Suppressor macrophage treated with lipopolysaccharide for 4 hours (primary cell): Measurements from ENCODE around the gene NOM1.
"Not testable (repeated sequence)": the region's sequence is repeated elsewhere in the genome, so short reads cannot be mapped to it uniquely, and the experiment has no call there.

ENCODE experiments used
- DNase-seq: peaks from one replicate; pipeline ENCODE4 v3.0.0-alpha.2; 2020

The NOM1 gene

DNA sequence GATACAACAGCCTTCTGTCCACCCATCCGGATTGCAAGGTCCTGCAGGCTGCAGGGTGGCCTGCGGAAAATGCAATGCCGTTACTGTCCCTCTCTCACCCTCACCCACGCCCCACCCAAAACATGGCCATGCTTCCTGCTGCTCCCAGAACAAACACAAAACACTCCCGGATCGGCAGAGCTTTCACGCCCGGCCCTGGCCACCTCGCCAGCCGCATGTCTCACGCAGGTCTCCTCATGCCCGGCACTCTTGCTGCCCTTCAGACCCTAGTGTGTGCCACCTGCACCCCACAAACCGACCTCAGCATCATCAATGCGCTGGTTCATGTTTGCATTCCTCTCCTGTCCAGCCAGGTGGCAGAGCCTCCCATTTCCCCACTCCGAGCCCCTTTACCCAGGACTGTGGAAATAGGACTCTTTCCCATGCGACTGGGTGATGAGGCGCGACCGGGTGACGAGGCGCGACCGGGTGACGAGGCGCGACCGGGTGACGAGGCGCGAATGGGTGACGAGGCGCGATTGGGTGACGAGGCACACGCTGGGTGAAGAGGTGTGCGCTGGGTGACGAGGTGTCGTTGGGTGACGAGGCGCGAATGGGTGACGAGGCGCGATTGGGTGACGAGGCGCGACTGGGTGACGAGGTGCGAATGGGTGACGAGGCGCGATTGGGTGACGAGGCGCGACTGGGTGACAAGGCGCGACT, 8.9 kb upstream of the NOM1 start:
- DNase-seq = no peak

DNA sequence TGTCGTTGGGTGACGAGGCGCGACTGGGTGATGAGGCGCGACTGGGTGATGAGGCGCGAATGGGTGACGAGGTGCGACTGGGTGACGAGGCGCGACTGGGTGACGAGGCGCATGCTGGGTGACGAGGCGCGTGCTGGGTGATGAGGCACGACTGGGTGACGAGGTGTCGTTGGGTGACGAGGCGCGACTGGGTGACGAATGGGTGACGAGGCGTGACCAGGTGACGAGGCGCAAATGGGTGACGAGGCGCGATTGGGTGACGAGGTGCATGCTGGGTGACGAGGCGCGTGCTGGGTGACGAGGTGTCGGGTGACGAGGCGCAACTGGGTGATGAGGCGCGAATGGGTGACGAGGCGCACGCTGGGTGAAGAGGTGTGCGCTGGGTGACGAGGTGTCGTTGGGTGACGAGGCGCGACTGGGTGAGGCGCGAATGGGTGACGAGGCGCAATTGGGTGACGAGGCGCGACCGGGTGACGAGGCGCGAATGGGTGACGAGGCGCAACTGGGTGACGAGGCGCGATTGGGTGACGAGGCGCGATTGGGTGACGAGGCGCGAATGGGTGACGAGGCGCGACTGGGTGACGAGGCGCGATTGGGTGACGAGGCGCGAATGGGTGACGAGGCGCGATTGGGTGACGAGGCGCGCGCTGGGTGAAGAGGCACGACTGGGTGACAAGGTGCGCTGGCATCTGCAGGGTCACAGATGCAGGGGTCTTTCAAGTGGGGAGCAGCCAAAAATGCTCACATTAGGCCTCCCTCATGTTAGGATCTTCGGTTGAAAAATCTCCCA, 7.9 kb upstream of the NOM1 start:
- no peak for DNase-seq

DNA sequence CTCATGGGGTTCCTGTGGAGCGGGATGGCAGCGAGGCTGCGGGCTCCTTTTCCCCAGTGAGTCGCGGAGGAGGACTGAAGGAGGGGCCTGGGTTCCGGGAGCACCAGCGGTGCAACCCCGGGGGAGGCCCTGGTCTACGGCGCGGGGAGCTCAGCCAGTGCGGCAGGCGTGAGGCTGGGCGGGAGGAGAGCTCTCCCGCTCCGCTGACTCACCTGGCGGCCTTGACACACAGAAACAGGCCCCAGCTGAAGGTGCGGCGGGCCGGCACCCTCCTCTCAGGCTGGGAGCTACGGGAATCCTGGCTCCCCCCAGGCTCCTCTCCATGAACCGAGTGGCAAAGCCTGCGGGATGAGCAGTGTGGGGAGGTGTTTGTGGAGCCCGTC, 6.8 kb upstream of the NOM1 start:
- no peak for DNase-seq

DNA sequence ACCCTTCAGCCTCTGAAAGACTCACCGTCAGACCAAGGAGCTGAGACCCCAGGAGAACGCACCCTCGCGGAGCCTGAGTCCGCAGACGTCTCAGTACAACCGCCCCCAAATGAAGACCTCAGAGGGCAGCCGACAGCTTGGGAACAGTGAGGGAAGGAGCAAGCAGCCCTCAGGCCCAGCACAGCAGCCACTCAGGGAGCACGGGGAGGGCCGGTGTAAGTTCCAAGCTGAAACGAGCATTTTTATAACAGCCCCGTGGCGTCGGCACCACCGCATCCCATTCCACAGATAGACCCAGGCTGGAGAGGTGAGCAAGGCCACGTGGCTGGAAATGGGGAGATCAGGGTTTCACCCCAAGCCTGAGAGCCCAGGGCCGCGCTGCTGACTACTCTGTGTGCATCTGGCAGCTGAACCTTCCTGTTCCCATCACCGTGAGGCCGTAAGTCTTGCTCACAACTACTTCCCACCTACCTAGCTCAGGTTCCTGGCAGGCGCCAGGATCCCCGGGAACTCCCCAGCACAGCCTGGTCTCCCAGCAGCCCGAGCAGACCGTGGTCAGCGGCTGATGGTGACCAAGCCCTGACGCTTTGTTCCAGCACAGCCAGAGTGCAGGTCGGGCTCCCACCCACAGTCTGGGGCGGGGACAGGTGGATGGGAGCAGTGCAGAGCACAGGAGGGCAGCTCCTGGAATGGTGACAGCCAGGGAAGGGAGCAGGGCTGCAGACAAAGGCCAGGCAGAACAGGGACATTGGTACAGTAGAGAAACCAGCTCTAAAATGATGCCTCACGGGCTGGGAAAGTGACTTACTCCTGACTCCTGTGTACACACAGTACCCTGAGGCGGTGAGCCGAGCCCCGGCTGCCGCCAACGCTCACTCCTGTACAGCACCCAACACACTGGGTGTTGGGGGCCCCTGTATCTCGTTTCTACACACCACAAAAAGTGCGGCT, 6.1 kb upstream of the NOM1 start:
- no peak for DNase-seq

DNA sequence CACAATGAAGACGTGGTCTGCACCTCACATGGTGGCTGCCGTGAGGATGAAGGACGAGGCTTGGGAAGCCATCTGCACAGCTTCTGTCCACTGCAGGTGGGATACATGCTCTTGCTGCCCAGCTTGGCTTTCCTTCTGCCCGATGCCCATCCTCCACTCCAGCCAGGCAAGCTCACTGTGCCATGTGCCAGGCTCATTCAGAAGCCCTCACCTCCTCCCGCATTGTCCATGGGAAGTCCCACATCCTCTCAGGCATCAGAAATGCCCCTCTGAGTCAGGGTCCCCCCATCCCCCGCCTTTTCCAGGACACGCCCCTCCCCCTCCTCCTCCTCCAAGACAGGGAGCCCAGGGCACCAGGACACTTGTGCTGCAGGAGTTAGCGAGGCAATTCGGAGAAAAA, 4.6 kb upstream of the NOM1 start:
- DNase-seq = no peak

DNA sequence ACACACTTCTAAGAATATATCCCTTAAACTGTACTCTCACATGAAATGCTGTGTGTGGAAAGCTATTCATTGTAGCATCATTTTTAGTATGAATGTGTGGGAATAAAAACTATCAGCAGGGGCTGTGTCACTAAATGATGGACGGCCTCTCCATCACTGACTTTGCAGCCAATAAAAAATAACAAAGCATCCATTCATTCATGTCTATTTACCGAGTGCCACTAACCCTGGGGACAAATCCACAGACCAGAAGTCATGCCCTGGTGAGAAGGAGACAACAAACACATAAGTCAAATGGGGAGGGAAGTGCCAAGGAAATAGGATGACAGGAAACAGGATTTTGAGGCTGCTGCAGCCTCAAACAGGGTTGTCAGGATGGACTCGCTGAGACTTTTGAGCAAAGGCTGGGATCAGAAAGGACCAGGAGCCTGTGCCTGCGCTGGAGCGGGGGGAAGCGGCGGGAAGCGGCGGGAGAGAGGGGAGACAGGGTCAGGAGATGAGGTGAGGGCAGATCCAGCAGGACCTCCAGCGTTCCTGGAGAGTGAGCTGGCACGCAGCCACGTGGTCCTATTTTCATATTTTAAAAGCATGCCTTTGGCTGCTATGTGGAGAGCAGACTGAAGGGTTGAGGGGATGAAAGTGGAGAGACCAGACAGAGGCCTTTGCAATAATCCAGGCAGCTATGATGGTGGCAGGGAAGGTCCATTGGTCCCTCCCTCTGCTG, 2.2 kb upstream of the NOM1 start:
- DNase-seq = no peak

DNA sequence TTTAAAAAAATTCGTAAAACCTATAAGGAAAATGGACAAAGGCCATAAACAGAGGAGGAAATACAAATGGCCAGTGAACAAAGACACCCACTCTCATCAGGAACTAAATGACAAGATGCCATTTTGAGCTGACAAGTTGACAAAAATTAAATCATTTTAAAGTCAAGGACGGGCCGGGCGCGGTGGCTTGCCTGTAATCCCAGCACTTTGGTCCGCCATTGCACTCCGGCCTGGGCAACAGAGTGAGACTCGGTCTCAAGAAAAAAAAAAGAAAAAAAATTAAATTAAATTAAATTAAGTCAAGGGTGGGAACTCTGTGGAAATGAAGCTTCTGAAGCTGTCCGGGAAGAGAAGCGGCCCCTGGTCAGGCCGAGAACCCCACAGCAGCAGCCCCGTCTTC, 1.2 kb upstream of the NOM1 start:
- no peak for DNase-seq

DNA sequence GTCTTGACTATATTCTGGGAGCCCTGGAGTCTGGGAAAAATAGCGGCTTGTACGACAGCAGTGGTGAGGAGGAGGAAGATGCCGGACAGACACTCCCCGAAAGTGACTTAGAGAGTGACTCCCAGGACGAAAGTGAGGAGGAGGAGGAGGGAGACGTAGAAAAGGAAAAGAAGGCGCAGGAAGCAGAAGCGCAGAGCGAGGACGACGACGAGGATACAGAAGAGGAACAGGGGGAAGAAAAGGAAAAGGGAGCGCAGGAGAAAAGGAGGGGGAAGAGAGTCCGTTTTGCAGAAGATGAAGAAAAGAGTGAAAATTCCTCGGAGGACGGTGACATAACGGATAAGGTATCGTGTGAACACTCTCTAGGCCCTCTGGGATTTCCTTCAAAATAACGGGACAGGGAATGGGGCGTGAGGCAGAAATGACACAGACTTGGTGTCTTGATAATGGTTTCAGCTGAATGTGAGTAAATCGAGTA, 908 bp downstream of the NOM1 start:
- DNase-seq = peak; percentile 35

DNA sequence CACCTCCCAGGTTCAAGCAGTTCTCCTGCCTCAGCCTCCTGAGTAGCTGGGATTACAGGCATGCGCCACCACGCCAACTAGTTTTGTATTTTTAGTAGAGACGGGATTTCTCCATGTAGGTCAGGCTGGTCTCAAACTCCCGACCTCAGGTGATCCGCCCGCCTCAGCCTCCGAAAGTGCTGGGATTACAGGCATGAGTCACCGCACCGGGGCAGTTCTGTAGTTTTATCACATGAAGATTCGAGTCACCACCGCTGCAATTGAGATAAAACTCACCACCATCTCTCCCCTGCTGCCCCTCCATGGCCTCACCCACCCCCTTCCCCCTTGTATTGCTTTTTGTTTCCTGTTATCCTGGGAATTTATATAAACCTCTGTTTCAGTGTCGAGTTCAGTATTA, 3.7 kb downstream of the NOM1 start:
- DNase-seq = not testable (repeated sequence)

DNA sequence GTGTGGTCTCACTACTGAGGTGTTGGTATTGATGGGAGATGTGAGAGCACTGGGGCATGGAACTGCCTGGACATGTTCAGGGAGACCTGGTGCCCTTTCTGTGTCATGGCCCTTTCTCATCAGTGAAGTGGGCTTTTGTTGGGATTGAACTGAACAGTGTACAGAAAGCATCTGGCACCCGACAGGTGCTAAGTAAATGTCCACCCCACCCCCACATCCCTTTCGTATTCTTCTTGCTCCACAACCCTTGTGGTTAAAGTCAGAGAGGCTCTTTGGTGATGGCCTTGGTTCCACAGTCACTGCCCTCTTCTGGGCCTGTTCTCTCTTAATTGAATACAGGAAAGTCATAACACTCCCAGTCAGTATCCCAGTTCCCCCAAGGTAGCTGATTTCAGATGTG, 5.4 kb downstream of the NOM1 start:
- no peak for DNase-seq

DNA sequence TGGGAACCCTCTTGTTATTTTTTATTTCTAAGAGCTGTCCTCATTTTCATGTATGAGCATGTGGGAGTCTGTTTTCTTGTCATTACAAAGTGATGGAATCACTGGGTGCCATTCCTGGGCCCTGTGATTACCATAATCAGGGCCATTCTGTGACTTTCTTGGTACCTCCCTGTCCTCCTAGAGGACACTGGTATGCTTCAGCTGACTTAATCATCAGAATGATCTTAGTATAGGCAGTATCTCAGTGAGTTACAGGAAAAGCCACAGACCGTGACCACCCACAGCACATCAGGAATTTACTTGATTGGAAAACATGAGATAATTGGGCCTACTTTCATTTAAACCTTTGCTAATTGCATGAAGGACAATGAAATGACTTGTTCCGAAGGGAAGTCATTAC, 7.2 kb downstream of the NOM1 start:
- DNase-seq = no peak

DNA sequence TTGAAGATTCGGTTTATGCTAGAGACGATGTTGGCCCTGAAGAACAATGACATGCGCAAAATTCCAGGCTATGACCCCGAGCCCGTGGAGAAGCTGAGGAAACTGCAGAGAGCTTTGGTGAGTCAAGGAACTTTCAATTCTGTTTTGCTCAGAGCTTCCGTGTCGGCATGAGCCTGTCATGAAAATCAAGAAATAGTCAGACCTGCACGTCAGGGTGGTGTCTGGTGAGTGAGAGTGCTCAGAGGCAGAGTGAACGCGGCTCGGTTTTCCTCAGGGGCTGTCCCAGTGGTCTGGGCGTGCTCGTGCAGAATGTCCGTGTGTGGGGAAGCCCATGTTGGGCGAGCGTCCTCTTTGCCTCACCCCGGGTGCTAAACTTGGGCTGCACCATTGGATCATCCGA, 12.6 kb downstream of the NOM1 start:
- DNase-seq = no peak

DNA sequence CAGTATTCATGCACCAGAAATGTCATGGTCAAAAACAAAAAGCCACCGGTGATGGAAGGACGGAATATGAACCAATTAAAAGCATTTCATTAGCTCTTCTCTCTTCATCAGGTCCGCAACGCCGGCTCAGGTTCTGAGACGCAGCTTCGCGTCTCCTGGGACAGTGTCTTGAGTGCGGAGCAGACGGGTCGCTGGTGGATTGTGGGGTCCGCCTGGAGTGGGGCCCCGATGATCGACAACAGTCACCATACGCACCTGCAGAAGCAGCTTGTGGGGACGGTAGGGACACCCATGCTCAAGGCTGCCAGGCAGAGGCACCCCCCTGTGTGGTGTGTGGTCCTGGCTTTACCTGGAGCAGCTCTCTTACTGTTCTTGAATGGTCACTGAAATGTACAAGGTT, 13.4 kb downstream of the NOM1 start:
- DNase-seq = no peak

DNA sequence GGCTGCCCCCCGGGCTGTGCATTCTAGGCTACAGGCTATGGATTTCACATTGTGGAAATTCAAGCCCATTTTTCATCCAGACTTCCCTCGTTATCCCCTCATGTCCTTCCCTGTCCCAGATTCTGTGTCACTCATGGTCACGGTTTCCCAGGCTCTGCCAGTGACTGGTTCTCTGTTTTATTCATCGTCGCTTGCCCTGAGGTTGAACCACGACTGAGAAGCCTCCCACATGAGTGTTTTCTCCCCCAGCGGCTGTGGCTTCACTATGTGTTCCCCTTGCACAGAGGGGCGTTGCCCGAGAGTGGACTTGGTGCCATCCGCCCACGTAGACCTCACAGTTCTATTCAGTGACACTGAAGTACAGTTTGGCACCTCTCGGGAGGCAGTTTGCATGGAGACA, 14.0 kb downstream of the NOM1 start:
- no peak for DNase-seq

DNA sequence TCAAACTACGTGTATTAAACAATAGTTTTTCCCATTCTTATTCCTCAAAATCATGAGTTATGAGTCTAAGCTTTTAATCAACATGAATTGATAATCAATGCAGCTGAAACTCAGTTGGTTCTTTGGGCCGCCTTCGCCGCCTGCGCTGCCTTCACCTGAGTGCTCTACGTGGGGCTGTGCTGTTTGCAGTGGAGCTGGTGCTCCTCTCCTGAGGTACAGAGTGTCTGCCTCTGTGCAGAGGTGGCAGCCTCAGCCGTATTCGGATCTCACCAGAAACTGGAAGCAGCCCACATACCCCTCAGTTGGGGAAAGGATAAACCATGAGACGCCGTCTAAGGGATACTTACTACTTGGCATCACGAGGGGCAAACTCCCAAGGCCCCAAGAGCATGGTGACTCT, 15.5 kb downstream of the NOM1 start:
- DNase-seq = no peak

DNA sequence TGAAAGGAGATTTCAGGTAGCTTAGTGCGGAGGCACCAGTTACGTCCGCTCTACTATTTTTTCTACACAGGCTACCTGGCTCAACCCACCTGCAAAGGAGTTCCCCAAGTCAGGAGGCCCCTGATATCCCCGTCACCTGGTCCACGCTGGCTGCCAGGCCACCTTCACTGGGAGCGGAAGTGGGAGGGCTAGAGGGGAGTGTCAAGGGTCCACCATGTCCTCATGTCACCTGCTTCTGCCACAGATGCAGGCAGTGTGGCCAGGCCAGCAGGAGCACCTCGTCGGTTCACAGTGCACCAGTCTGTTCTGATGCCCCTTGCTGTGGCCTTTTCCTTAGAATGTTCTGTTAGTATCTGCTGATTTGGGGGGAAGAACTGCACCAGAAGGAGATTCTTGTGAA, 16.9 kb downstream of the NOM1 start:
- no peak for DNase-seq

DNA sequence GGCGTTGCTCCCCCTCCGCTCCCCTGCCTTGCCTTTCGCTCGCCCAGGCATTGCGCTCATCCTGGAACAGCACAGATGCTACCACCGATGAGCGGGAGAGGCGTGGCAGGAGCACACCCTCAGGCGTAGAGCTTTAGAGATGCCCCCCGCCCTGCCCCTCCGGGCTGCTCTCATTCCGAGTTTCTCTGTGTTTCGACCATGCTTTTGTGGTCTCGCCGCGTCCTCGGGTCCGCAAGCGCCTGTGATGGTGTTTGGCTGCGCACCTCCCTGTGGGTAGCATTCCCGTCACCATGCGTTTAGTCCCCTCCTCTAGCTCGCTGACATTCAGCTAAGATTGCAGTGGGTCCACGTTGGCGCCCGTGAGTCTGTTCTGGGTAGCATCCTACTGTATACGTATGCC, 18.7 kb downstream of the NOM1 start:
- no peak for DNase-seq

DNA sequence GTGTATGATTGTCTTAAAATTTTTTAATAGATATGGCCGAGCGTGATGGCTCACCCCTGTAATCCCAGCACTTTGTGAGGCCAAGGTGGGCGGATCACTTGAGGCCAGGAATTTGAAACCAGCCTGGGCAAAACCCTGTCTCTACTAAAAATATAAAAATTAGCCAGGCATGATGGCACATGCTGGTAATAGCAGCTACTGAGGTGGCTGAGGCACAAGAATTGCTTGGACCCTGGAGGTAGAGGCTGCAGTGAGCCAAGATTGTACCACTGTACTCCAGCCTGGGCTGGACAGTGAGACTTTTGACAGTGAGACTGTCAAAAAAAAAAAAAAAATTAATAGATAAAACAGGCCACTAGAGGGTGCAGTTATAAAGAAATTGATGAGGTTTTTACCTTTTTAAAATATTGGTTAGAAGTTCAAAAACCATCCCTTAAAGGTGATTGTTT, 20.5 kb downstream of the NOM1 start:
- peak; percentile 27 for DNase-seq

DNA sequence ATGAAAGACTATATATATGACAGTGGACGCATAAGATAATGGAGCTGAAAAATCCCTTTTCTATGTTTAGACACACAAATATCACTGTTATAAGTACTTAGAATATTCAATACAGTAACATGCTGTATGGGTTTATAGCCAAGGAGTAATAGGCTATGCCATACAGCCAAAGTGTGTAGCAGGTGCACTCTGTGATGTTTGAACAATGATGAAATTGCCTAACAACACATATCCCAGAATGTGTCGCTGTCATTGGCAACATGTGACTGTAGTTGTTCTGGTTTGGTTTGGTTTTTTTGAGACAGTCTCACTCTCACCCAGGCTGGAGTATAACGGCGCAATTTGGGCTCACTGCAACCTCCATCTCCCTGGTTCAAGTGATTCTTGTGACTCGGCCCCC, 26.1 kb downstream of the NOM1 start:
- DNase-seq = no peak

DNA sequence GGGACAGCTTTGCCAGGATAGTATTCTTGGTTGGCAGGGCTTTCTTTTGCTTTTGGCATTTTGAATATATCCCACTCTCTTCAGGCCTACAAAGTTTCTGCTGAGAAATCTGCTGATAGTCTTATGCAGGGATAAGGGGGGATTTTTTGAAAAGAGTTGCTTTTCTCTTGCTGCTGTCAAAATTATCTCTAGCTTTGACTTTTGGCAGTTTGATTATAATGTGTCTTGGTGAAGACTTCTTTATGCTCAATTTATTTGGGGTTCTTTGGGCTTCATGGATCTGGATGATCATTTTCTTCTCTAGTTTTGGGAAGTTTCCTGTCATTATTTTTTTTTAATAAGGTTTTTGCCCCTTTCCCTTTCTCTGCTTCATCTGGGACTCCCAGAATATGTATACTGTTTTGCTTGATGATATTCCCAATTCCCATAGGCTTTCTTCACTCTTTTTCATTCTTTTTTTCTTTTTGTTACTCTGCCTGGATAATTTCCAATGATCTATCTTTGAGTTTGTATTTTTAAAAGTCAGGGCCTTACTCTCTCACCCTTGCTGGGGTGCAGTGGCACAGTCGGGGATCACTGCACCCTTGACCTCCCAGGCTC, 29.6 kb downstream of the NOM1 start:
- no peak for DNase-seq

DNA sequence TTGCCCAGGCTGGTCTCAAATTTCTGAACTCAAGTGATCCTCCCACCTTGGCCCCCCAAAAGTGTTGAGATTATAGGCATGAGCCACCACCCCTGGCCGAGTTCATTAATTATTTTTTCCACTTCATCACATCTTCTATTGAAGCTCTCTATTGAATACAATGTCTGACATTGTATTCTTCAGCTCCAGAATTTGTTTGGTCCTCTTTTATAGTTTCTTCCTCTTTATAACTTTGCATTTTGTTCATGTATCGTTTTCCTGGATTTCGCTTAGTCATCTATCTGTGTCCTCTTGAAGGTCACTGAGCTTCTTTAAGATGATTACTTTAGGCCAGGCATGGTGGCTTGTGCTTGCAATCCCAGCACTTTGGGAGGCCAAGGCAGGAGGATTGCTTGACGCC, 30.2 kb downstream of the NOM1 start:
- no peak for DNase-seq

DNA sequence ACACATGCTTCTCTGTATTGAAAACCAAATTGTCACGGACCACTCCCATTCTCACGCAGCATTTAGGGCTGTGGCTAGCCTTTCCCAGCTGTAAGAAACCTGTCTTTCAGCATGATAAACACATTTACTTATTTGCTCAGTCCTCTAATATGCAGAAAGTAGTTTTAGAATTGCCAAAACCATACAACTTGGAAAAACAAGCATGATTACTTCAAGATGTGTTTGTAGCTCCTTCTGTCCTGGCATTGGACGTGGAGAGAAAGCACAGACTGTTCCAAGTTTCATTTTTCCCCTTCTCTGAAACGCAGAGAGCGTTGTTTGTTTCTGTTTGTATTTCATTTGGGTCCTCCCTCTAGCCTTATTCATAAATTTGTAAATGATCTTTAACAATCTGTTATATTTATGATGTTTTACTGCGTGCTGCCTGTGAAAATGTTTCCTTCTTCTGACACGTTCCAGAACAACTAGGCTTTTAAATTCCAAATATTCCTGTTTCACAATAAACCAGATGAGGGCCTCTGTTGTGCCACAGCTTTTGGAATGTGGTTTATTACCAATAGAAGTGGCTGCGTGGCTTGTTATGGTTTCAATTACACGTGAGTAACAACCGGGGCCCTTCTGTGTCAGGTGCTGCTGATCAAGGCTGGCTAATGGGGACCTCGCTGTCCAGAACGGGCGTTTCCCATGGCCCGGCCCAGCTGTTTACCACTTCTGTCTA, 34.8 kb downstream of the NOM1 start:
- no peak for DNase-seq
